ENCODE results near the gene OTUD5.
A peak's percentile ranks its signal among the peaks of the same experiment; 100 is the strongest.
"Not testable (repeated sequence)": the region's sequence is repeated elsewhere in the genome, so short reads cannot be mapped to it uniquely, and the experiment has no call there.

OTUD5 gene

DNA sequence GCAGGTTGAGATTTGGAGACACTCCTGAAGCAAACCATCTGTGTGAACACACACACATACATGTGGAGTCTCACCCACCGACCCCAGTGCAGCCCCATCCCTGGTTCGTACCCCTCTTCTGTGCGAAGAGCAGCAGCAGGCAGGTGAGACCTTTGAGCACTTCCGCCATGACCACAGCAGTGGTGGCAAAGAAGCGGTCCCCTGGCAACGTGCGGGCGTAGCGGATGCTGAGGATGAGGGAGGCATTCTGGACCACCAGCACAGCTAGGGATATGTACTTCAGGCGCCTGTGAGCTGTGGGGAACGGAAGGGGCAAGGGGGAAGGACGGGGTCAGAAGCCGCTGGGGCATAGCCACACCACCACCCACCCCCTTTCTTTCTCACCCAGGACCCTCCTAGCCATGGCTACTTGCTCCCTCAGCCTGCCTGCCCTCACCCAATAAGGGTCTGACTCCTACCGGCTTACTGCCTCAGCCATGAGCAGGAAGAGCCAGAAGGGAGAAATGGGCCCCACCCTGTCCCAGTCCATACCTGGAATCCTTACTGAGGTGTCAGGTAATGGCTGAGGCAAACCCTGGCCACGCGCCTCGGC, 47.6 kb downstream of the OTUD5 start:
- DNase-seq (ENCODE audit: low read depth) = no peak

DNA sequence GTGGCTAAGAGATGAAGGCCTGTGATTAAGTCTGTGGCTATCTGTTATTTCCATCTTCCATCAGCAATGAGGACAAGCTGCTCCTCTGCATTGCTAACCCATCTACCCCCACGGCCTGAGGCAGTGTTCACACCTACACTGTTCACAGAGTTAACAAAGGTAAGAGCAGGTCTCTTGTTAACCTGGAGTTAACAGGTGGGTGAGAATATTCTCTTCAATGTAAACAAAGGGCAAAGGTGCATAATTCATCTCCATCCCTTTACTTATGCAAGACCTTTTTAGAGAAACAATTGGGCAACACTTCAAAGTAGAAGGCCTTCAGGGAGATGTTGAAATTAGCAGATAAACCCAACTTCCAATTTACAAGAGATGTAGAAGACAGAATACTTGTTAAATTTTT, 48.8 kb downstream of the OTUD5 start:
- no peak for DNase-seq (ENCODE audit: low read depth)

DNA sequence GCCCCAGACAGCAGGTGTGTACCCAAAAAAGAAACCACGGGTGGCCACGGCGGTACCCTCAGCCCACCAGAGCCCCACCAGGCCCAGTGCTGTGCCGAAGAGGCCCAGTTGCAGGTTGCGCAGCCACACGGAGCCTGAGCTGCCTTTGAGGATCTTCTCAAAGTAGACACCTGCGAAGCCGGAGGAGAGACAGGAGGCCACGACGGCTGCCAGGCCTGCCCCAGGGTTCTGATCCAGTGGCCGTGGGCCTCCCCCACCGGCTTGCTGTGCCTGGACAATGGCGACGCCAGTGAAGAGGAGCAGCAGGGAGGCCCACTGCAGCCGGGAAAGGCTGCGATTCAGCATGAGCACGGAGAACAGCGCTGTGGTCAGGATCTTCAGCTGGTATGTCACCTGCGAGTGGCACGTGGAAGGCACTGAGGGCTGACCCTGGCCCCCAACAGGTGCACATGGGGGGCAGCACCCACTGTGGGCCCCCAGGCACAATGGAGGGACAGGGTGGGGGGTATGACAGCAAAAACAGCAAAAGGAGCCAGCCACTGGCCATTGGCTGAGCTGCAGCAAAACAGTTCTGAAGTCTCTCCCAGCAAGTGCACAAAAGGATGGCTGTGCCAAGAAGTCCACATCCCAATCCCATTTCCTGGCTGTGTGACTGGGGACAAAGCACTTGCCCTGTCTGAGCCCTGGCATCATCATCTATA, 52.2 kb downstream of the OTUD5 start:
- no peak for DNase-seq (ENCODE audit: low read depth)

DNA sequence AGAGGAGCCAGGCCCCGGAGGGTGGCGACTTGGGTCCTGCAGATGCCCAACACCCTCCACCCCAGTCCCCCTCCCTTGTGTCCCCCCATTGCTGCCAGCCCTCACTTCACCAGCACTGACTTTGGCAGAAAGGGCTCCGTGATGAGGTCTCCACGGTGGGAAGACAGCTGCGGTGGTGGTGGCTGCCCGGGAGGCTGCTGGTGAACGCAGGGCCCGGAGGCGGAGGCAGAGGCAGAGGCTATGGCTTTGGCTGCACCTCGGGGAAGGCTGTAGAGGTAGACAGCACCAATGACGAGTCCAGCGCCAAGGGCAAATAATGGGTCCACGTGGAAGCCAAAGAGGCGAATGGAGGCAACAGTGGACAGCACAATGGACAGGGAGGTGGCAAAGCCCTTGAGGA, 52.8 kb downstream of the OTUD5 start:
- no peak for DNase-seq (ENCODE audit: low read depth)

DNA sequence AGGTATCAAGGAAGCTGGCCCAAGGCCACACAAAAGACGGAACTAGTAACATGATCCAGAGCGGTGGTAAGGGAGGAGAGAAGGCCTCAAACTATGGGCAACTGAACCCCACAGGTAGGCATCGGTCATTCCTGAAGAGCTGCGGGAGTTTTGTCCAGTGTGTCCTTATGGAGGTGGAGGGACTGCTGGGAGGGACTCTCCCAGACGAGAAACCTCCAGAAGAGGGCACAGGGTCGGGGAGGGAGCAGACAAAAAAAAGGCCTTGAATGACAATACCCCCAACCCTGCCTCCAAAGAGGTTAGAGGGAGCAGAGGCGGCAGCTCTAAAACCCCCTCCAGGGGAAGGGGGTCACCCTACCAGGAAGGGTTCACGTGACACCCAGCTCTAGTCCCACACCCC, 53.2 kb downstream of the OTUD5 start:
- DNase-seq (ENCODE audit: low read depth) = no peak

DNA sequence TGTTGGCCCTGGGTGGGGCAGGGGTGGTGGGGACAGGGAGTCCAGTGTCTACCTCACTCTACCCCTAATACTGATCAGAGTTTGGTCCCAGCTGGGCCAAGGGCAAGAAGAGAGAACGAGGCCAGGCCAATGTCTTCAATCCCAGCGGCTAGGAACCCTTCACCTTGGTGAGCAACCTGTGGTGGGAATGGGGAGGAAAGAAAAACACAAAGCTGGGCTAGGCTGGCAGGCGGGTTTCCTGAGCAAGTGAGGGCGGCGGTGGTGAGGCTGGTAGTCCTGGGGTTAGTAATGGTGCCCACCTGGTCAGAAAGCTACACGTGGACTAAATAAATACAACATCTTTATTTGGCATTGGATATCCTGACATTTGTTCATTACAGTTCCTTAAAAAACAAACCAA, 54.1 kb downstream of the OTUD5 start:
- DNase-seq (ENCODE audit: low read depth) = no peak

DNA sequence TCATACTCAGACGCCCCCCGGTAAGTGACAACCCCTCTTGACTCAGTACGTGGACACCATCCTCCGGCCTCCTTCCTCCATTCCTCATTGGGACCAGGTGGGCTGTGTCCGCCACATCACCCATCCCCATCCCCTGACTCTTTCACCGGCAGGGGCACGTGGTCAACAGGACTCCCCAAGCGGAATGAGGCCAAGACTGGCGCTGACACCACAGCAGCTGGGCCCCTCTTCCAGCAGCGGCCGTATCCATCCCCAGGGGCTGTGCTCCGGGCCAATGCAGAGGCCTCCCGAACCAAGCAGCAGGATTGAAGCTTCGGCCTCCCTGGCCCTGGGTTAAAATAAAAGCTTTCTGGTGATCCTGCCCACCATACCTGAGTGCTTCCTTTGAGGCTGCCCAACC, 54.6 kb downstream of the OTUD5 start:
- no peak for DNase-seq (ENCODE audit: low read depth)

DNA sequence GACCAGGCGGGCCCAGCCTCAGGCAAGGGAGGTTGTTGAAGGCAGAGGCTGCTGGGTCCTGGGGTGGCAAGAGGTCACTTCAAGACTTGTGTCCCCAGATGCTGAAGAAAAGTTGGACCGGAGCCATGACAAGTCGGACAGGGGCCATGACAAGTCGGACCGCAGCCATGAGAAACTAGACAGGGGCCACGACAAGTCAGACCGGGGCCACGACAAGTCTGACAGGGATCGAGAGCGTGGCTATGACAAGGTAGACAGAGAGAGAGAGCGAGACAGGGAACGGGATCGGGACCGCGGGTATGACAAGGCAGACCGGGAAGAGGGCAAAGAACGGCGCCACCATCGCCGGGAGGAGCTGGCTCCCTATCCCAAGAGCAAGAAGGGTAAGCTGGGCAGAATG, 55.3 kb downstream of the OTUD5 start:
- no peak for DNase-seq (ENCODE audit: low read depth)

DNA sequence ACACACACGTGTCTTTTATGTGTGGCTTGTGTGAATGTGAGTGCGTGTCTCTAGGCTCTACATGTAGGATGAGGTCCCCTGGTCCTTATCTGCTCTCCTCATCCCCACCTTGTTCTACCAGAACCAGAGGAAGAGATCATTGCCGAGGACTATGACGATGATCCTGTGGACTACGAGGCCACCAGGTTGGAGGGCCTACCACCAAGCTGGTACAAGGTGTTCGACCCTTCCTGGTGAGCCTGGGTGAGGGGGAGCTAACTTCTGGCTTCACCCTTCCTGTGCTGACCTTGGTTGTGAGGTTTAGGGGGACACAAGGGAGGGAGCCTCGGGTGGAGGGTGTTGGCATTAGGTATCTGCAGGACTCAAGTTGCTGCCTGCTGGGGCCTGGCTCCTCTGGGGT, 56.3 kb downstream of the OTUD5 start:
- no peak for DNase-seq (ENCODE audit: low read depth)

DNA sequence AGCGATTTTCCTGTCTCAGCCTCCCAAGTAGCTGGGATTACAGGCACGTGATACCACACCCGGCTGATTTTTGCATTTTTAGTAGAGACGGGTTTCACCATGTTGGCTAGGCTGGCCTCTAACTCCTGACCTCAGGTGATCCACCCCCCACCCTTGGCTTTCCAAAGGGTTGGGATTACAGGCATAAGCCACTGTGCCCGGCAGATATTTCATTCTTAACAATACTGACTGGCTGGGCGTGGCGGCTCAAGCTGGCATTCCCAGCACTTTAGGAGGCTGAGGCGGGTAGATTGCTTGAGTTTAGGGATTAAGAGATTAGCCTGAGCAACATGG, 58.4 kb downstream of the OTUD5 start:
- no peak for DNase-seq (ENCODE audit: low read depth)

DNA sequence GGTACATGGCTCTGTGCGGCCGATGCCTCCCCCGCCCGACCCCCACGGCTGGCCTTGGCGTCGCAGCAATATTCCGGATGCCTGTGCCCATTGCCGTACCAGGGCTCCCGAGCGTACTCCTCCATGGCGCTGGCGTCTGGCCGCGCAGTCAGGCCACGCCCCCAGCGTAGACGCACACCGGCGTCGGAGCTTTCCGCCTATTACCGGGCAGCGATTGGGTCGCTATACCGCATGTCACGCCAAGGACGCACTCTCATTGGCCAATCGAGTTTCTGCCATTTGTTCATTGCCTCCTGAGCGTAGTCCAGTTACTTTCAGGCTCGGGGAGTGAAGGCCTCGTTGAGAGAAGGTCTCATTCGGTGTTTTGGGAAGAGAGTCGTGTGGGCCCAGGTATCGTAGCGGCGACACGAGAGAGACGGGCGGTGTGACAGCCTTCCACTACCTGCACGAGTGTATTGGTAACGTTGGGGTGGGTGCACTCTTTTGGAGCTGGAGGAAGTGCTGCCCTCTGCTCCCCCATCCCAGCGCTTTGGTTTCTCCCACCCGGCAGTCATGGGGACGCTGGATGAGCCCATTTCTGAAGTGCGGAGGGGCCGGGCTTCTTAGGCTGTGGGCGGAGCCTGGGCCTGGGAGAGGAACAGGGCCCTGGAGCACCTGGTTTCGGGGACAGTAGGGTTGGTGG, 59.6 kb downstream of the OTUD5 start, which contains the start of the genes PQBP1 and TIMM17B:
Gene PQBP1, plus strand, starts transcription at position 306 of the 682 bp plus-strand sequence. CDS start 580 bp downstream, outside the sequence.
Gene TIMM17B, minus strand, starts transcription at position 144 of the 682 bp plus-strand sequence. Its CDS starts 19 bp downstream, at position 125.
- peak; percentile 91 for DNase-seq (ENCODE audit: low read depth)

DNA sequence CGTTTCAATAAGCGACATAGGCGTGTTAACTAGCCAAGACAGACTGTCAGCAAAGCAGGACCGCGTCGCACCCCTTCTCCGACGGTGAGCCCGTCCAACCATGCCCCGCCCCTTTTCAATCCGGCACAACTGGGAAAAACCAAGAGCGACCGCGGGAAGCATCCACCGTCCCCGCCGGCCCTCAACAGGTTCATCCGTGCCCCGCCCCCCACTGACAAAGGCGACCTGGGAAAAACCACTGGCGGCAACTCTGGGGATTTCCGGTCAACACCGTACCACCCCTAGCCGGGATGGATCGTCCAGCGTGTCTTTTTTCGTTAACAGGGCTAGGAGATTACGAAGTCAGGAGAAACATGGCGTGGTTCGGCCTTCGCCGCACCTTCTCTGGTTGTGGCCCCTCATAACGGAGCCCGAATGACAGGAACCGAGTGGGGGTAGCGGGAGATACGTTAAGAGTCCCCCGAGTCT, 60.2 kb downstream of the OTUD5 start:
- DNase-seq (ENCODE audit: low read depth) = no peak

DNA sequence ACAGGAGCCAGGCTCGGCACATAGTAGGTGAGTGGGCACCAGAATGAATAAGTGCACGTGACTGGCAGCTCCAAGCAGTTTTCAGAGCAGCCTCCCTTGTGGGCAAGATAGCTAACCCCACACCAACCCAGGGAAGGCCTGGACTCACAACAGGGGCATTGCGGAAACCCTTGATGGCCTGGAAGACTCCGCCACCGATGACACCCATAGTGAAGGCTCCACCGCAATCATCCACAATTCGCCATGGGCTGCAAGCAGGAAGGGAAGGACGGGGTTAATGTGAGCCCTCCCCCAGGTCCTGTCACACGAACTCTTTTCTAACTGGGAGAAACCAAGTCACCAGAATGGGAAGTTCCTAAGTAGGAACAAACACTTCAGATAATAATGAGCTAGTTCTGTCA, 60.8 kb downstream of the OTUD5 start:
- no peak for DNase-seq (ENCODE audit: low read depth)

DNA sequence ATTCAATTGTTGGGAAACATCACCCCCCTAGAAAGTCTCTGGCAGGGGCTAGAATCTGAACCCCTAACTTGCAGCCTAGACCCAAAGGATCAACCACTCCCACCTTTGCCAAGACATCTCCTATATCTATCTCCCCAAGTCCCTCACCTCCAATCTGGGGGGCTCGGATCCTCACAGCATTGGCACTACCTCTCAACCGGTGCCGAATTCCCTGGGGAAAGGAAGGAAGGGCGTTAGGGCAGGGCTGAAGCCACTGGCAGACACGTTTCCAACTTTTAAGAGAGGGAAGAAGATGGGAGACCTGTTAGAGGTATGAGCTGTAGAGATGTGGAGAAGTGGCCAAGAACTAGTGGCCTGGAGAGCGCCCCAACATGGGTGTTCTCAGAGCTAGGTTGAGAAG, 62.5 kb downstream of the OTUD5 start:
- DNase-seq (ENCODE audit: low read depth) = no peak

DNA sequence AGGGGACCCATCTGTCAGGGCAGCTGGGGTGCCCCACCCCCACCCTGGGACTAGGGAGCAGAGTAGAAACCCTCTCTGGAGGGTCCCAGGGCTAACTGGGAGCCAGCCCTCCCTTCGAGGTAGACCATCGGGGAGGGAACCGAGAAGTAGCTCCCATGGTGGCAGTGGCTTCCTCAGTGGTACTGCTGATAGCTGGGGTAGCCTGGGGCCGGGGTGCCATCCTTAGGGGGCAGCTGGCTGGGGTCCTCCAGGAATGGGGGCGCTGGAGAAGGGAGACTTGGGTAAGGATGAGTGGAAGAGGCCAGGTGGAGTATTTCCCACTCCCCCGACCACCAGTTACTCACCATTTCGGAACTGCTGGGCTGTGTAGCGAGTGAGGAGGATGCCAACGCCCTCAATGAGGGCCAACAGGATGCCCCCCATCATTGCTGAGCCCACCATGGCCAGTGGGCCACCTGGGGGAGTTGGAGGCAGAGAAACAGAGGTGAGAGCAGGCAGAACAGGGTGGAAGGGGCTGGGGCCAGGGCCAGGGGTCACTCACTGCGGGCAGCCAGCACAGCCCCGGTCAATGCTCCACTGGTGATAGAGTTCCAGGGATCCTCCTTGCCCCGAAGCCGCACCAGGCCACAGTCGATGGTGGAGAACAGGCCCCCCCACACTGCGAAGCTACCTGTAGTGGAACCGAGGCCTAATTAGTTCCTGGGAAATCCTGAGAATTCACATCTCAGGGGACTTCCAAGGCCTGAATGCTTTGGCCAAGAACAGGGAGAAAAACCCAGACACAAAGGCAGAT, 63.7 kb downstream of the OTUD5 start:
- no peak for DNase-seq (ENCODE audit: low read depth)

DNA sequence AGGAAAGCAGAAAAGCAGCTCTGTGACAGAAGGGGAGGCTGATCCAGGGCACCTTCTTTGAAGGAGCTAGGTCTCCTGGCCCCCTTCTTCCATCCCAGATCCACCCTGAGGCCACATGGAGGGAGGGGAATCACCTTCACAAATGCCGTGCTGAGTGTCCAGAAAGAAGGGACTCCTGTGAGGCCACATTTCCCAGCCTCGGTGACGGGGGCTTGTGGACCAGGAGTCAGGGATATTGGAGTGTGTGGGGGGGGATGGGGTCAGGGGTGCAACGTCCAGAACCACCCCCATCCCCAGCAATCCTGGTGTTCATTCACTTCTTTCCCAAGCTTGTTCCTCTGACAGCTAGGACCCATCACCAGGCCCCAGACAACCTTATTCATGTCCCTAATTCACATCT, 64.5 kb downstream of the OTUD5 start:
- DNase-seq (ENCODE audit: low read depth) = no peak

DNA sequence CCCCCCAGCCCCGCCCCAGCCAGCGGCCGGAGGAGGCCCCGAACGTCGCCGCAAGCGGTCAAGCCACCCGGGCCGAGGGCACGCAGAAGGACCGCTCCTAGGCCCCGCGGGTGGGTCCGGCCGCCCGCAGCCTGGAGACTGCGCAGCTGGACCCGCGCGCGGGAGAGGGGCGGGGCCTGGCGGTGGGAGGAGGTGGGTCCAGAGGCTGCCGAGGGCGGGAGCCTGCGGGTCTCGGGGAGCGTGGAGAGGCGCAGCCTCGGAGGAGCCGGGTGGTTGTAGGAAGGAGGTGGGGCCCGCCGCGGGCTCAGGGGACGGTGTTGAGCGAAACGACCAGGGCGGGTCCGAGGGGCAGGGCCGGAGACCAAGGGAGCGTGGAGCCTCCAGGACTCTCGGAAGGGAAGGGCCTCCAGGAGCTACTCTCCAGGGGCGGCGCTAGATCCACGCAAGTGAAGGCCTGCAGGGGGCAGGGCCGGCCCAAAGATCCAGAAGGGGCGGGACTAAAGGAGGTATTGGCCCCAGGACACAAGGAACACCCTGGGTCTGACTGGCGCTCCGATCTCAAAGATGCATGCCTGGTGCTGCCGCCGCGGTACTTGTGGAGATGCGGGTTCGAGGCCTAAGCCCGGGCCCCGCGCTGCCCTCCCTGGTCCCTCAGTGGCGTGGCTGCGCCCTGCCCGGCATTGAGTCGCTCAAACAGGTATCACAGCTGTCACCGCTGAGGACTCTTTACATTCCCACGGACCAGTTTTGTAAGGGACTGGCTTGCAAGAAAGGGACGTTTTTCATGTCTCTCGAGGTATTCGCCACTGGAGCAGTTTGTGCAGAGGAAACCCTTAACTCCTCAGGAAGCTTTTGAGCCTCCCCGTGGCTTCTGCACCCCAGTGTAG, 65.8 kb downstream of the OTUD5 start:
- peak; percentile 65 for DNase-seq (ENCODE audit: low read depth)

DNA sequence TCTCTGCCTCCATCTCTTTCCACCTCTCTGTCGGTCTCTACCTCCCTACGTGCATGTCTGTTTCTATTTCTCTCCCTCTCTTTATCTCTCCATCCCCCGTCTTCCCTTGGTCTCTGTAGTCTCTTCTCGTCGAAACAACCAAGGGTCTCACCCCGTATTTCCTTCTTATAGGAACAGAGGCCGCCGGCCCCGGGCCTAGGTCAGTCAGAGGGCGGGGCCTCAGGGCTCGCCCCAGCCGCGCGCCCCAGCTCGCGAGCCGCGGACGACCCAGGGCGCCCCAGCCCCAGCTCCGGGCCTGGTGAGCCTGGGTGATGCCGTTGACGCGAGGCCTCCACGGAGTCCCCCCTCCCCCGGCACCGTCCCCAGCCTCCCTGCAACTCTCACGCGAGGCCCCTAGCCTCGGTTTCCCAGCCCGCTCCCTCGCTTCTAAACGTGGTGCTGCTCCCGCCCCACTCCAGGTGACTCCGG, 66.4 kb downstream of the OTUD5 start:
- no peak for DNase-seq (ENCODE audit: low read depth)

DNA sequence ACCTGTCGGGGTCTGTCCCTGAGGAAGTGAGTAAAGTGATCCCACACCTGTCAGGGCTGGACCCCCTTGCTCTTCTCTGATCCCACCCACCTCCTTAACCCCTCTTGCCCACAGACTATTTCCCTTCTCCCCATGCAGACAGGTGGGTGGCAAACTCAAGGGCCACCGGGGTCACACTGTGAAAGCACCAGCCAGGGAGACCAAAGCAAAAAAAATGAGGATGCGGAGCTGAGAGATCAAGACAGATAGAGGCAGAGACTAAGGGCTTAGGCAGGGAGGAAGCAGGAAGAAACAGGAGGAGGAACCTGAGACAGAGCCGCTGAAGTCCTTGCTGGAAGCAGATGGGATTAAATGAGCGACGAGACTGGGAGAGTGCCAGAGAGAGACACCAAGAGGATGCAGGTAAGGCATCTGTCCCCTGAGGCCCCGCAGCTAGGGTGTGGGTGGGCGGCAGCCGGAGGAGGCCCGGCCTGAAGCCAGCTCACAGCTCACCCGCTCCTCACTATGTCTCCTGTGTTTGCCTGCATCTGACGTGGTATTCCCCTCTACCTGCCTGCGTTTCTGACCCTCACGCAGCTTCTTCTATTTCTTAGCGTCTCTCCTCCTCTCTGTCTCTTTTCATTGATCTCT, 67.0 kb downstream of the OTUD5 start:
- DNase-seq (ENCODE audit: low read depth) = no peak

DNA sequence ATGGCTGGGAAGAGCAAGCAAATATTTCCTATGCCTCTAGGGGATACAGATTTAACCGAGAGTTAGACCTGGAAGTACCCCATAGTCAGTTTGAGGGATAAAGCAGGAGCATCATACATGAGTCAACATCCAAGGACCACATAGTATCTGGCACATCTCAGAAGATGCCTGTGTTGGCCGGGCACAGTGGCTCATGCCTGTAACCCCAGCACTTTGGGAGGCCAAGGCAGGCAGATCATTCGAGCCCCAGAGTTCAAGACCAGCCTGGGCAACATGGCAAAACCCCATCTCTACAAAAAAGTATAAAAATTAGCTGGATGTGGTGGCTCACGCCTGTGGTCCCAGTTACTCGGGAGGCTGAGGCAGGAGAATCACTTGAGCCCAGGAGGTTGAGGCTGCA, 70.8 kb downstream of the OTUD5 start:
- DNase-seq (ENCODE audit: low read depth) = not testable (repeated sequence)

DNA sequence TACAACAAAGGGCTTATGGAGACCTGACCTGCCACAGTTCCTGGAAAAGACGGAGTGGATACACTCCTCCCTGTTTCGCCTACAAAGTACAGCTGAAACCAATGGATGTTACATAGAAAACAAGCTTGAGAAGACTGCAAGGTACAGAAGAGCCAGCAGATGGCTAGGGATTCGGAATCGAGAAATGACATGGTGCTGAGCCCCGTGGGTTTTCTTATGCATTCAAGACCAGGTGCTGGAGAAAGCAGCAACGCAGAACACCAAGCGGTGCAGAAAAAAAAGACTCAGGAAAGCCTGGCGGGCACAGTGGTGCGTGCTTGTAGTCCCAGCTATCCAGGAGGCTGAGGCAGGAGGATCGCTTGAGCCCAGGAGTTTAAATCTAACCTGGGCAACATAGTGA, 73.7 kb downstream of the OTUD5 start:
- no peak for DNase-seq (ENCODE audit: low read depth)
